Loucy (cell line): ENCODE measurements around the gene OR52E1.

Source experiments
- EZH2phosphoT487 ChIP-seq: fragments of 200-600 bp; IDR thresholded peaks from 2 replicates; pipeline ENCODE4 v1.6.1; 2018; ENCODE audit warnings: antibody characterized with exemption, mild to moderate bottlenecking, moderate library complexity, borderline replicate concordance
- TF ChIP-seq, protein P1 (sequence below): fragments of 200-600 bp; sonication (generic); conservative IDR thresholded peaks from 2 replicates; pipeline ENCODE4 v1.5.1; 2014; ENCODE audit warnings: mild to moderate bottlenecking, antibody characterized with exemption, low read length

DNA sequence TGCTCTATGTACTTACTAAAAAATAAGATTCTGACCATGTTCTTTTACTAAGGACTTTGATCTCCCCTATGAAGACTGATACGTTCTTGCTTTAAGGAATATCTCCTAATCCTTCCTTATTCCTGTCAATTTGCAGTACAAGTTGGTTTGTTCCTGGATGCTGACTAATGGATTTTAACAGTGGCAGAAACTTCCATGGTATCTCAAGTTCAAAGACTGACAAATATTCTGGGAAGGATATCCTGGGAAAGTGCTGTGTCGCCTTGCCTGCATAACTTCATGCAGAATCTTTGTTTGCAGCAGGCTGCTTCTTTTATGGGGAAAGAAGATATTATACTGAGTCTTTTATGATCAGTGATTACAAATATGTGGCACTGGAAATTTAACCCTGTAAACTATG is 31.4 kb upstream of the OR52E1 start:
- TF ChIP-seq, protein P1, sequence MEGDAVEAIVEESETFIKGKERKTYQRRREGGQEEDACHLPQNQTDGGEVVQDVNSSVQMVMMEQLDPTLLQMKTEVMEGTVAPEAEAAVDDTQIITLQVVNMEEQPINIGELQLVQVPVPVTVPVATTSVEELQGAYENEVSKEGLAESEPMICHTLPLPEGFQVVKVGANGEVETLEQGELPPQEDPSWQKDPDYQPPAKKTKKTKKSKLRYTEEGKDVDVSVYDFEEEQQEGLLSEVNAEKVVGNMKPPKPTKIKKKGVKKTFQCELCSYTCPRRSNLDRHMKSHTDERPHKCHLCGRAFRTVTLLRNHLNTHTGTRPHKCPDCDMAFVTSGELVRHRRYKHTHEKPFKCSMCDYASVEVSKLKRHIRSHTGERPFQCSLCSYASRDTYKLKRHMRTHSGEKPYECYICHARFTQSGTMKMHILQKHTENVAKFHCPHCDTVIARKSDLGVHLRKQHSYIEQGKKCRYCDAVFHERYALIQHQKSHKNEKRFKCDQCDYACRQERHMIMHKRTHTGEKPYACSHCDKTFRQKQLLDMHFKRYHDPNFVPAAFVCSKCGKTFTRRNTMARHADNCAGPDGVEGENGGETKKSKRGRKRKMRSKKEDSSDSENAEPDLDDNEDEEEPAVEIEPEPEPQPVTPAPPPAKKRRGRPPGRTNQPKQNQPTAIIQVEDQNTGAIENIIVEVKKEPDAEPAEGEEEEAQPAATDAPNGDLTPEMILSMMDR = no peak
- no peak for TF ChIP-seq EZH2phosphoT487
